ENCODE data around the gene MBD6. TPM values are rescaled to one million over a fixed set of nuclear protein-coding genes. Genes with fewer than 3 reads are reported as not detected.

MBD6 gene
- total RNA-seq, 4 donors from 2014 or later: 23.0 to 49.2 (median 40.9) TPM

- whole genome bisulfite sequencing, 2 donors: 30 to 48% methylated on average over 2 of the region's 2 CpGs
- DNase-seq (ENCODE audit: low spot score in 2 of 2): no peak
- no peak overlapping the region for H3K4me3 ChIP-seq
- H3K9me3 ChIP-seq: no peaks in the 10 kb centered on the region
- peaks cover 0 to 67% (median 0%) of the 10 kb centered on the region in 3 donors for H3K36me3 ChIP-seq
- TF ChIP-seq, protein P1, sequence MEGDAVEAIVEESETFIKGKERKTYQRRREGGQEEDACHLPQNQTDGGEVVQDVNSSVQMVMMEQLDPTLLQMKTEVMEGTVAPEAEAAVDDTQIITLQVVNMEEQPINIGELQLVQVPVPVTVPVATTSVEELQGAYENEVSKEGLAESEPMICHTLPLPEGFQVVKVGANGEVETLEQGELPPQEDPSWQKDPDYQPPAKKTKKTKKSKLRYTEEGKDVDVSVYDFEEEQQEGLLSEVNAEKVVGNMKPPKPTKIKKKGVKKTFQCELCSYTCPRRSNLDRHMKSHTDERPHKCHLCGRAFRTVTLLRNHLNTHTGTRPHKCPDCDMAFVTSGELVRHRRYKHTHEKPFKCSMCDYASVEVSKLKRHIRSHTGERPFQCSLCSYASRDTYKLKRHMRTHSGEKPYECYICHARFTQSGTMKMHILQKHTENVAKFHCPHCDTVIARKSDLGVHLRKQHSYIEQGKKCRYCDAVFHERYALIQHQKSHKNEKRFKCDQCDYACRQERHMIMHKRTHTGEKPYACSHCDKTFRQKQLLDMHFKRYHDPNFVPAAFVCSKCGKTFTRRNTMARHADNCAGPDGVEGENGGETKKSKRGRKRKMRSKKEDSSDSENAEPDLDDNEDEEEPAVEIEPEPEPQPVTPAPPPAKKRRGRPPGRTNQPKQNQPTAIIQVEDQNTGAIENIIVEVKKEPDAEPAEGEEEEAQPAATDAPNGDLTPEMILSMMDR (IDR thresholded peaks at IDR 0.05): no peak
- TF ChIP-seq EP300 (IDR thresholded peaks at IDR 0.05) (no peak), POLR2A (IDR thresholded peaks at IDR 0.05) (no peak)
- H3K27ac ChIP-seq: no peak overlapping the region
- H3K4me1 ChIP-seq: peaks cover 3 to 34% (median 12%) of the 10 kb centered on the region in 4 donors
- no peaks in the 10 kb centered on the region for H3K27me3 ChIP-seq
These were observed 18.4 kb downstream of the MBD6 start for GRCh38 chr12:57541001-57541400.

DNA sequence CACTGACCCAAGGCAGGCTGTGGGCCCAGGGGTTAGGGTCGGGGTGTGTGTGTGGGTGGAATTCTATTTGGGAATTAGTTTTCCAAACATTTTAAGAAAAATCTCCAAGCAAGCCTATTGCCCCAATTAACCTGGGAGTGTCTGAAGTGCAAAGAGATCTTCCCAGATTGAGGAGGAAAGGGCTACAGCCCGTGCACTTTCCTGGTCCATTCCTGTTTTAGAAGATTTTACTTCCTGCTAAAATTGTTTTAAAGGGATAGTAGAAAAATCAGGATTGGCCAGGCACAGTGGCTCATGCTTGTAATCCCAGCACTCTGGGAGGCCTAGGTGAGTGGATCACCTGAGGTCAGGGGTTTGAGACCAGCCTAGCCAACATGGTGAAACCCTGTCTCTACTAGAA is 19.1 kb downstream of the MBD6 start:
- WGBS, 2 donors: 37 to 48% methylated on average over 2 of the region's 2 CpGs
- Histone ChIP-seq H3K36me3 (peaks cover 0 to 67% (median 0%) of the 10 kb centered on the region in 3 donors), H3K27me3 (no peaks in the 10 kb centered on the region), H3K4me1 (peaks cover 3 to 35% (median 16%) of the 10 kb centered on the region in 4 donors), H3K27ac (no peak overlapping the region), H3K9me3 (no peaks in the 10 kb centered on the region), H3K4me3 (no peak overlapping the region)
- TF ChIP-seq POLR2A (IDR thresholded peaks at IDR 0.05): no peak
- no peak for TF ChIP-seq EP300 (IDR thresholded peaks at IDR 0.05)
- TF ChIP-seq, protein P1 (IDR thresholded peaks at IDR 0.05): no peak
- DNase-seq (ENCODE audit: low spot score in 2 of 2): no peak

GRCh38 chr12:57543581-57543980 is 21.0 kb downstream of the MBD6 start:
- Histone ChIP-seq H3K27ac (no peak overlapping the region), H3K4me1 (peaks cover 3 to 42% (median 16%) of the 10 kb centered on the region in 4 donors), H3K36me3 (peaks cover 0 to 51% (median 0%) of the 10 kb centered on the region in 3 donors), H3K27me3 (peaks cover 0 to 3% of the 10 kb centered on the region in 2 donors), H3K9me3 (no peaks in the 10 kb centered on the region), H3K4me3 (no peak overlapping the region)
- TF ChIP-seq EP300 (IDR thresholded peaks at IDR 0.05) (no peak), POLR2A (IDR thresholded peaks at IDR 0.05) (no peak)
- TF ChIP-seq, protein P1 (IDR thresholded peaks at IDR 0.05): no peak
- no peak for DNase-seq (ENCODE audit: low spot score in 2 of 2)
- WGBS, 2 donors: 77 to 80% methylated on average over 2 of the region's 2 CpGs

GRCh38 chr12:57545809-57546437 is 23.3 kb downstream of the MBD6 start:
- Histone ChIP-seq H3K4me1 (peaks cover 3 to 54% (median 23%) of the 10 kb centered on the region in 4 donors), H3K27ac (peak overlapping the region; percentile 89 to 95 (median 92)), H3K9me3 (no peaks in the 10 kb centered on the region), H3K4me3 (peak overlapping the region; percentile 83 to 99 (median 92)), H3K27me3 (peaks cover 2 to 27% of the 10 kb centered on the region in 2 donors), H3K36me3 (peaks cover 0 to 27% (median 0%) of the 10 kb centered on the region in 3 donors)
- TF ChIP-seq POLR2A (IDR thresholded peaks at IDR 0.05) (no peak), EP300 (IDR thresholded peaks at IDR 0.05) (no peak)
- TF ChIP-seq, protein P1 (IDR thresholded peaks at IDR 0.05): no peak
- 59 to 65% methylated on average over 15 of the region's 15 CpGs for WGBS, 2 donors
- no peak for DNase-seq (ENCODE audit: low spot score in 2 of 2)
